ENCODE measurements around the gene KRTAP10-10. TPM values are rescaled to one million over a fixed set of nuclear protein-coding genes. Genes with fewer than 3 reads are reported as not detected.

Gene KRTAP10-10
- total and polyA plus RNA-seq, 2 of the 8 experiments (the other 6 are each of a cell fraction or from before 2014, with no cell fraction given), result not detected

GRCh38 chr21:44606495-44606894, 30.7 kb upstream of the KRTAP10-10 start (continued):
- TF ChIP-seq CHD7 (IDR thresholded peaks at IDR 0.05; ENCODE audit: insufficient replicate concordance, low read length) (no peak), USF2 (IDR thresholded peaks at IDR 0.05; ENCODE audit: low read length) (no peak), SAP30 (IDR thresholded peaks at IDR 0.05; ENCODE audit: insufficient read depth, insufficient replicate concordance, low read length) (no peak), MAFK (IDR thresholded peaks at IDR 0.05; ENCODE audit: low read depth, low read length) (no peak), ATF2 (IDR thresholded peaks at IDR 0.05; ENCODE audit: low read length) (no peak), NRF1 (IDR thresholded peaks at IDR 0.05; ENCODE audit: low read depth, low read length) (no peak), ZNF274 (IDR thresholded peaks at IDR 0.05; ENCODE audit: borderline replicate concordance, extremely low read depth, low read length) (no peak), EP300 (IDR thresholded peaks at IDR 0.05; ENCODE audit: borderline replicate concordance in 1 of 2, low read depth in 2 of 2, low read length in 2 of 2) (no peak)

All from H1 (cell line).